H1 (cell line): ENCODE data around the gene SERPINA6. TPM values are rescaled to one million over a fixed set of nuclear protein-coding genes. Genes with fewer than 3 reads are reported as not detected.
A peak's percentile ranks its signal among the peaks of the same experiment; 100 is the strongest.
"Not testable (repeated sequence)": the region's sequence is repeated elsewhere in the genome, so short reads cannot be mapped to it uniquely, and the experiment has no call there.

Experiments
- CTCF ChIA-PET: fragments of 300-600 bp; sonication (Branson Sonifier 250); formaldehyde crosslinking; loops from one replicate; lab custom pipeline; 2021; ENCODE audit not compliant: partially characterized antibody; lab: Charles Lee
- POLR2A ChIA-PET: fragments of 300-600 bp; sonication (Branson Sonifier 250); formaldehyde crosslinking; loops from one replicate; lab custom pipeline; 2021; ENCODE audit warnings: inconsistent platforms; ENCODE audit not compliant: partially characterized antibody; lab: Charles Lee
- DNase-seq, 2 experiments: peaks; one replicate each; pipeline versions ENCODE4 v3.0.0 to v3.0.0-alpha.2; 2010 to 2022; ENCODE audit warnings: low spot score in 2 of 2, low read depth in 1 of 2, mixed read lengths in 1 of 2
- FAIRE-seq: peaks from 2 replicates; lab custom pipeline; 2011; peaks lifted over from hg19 to GRCh38; lab: Jason Lieb, UNC
- H2AFZ ChIP-seq: 2 replicates; pipeline ENCODE4 v1.8.1; 2012; ENCODE audit warnings: low read length, inconsistent platforms
- H2AK5ac ChIP-seq: 2 replicates; pipeline ENCODE4 v1.6.1; 2013; ENCODE audit warnings: low read depth, low read length
- H2BK120ac ChIP-seq: replicated peaks from 2 replicates; pipeline ENCODE3; 2013; ENCODE audit warnings: low read depth, low read length, inconsistent platforms
- H2BK12ac ChIP-seq: 2 replicates; pipeline ENCODE4 v1.6.1; 2013; ENCODE audit warnings: low read depth, low read length
- H2BK15ac ChIP-seq: 2 replicates; pipeline ENCODE4 v1.6.1; 2013; ENCODE audit warnings: low read length
- H2BK20ac ChIP-seq: 2 replicates; pipeline ENCODE4 v1.6.1; 2013; ENCODE audit warnings: low read length
- H2BK5ac ChIP-seq: 2 replicates; pipeline ENCODE4 v1.6.1; 2013; ENCODE audit warnings: low read depth, low read length
- H3K14ac ChIP-seq: 2 replicates; pipeline ENCODE4 v1.6.1; 2013; ENCODE audit warnings: inconsistent platforms; ENCODE audit not compliant: insufficient read length
- H3K18ac ChIP-seq: 2 replicates; pipeline ENCODE4 v1.6.1; 2013; ENCODE audit warnings: low read length; ENCODE audit errors: extremely low read depth
- H3K23ac ChIP-seq: 2 replicates; pipeline ENCODE4 v1.6.1; 2013; ENCODE audit warnings: inconsistent platforms; ENCODE audit not compliant: insufficient read length
- H3K23me2 ChIP-seq: 2 replicates; pipeline ENCODE4 v1.6.1; 2013; ENCODE audit warnings: low read depth, low read length
- H3K27ac ChIP-seq: 2 replicates; pipeline ENCODE4 v1.6.1; 2011; ENCODE audit warnings: low read depth, low read length, inconsistent platforms
- H3K27me3 ChIP-seq, 4 experiments: replicated peaks in 1 of 4; 1 replicate in 1 of 4; 2 replicates in 3 of 4; pipeline versions ENCODE4 v1.6.1 to v1.8.1; 2011 to 2013; ENCODE audit warnings: low read length in 3 of 4, mild to moderate bottlenecking in 3 of 4, inconsistent platforms in 2 of 4, mixed read lengths in 2 of 4, moderate library complexity in 1 of 4; ENCODE audit not compliant: control insufficient read depth in 3 of 4, insufficient read depth in 3 of 4; ENCODE audit errors: extremely low read depth in 1 of 4
- H3K36me3 ChIP-seq, 4 experiments: 2 replicates each; pipeline versions ENCODE4 v1.6.1 to v1.8.1; 2011 to 2013; ENCODE audit warnings: mild to moderate bottlenecking in 4 of 4, low read length in 3 of 4, moderate library complexity in 2 of 4, control low read depth in 1 of 4, inconsistent platforms in 1 of 4; ENCODE audit not compliant: insufficient read depth in 4 of 4, control insufficient read depth in 2 of 4
- H3K4ac ChIP-seq: replicated peaks from 2 replicates; pipeline ENCODE3; 2013; ENCODE audit warnings: low read length, low read depth, mixed read lengths, inconsistent platforms; ENCODE audit not compliant: insufficient read length
- H3K4me1 ChIP-seq, 4 experiments: replicated peaks in 1 of 4; 1 replicate in 1 of 4; 2 replicates in 3 of 4; pipeline versions ENCODE4 v1.6.1 to v1.8.1; 2011 to 2013; ENCODE audit warnings: low read length in 3 of 4, inconsistent platforms in 2 of 4, mixed read lengths in 1 of 4; ENCODE audit not compliant: insufficient read depth in 4 of 4, control insufficient read depth in 3 of 4
- H3K4me2 ChIP-seq, 2 experiments: 2 replicates each; pipeline versions ENCODE4 v1.6.1 to v1.8.1; 2011 to 2013; ENCODE audit warnings: low read depth in 2 of 2, low read length in 2 of 2, control low read depth in 1 of 2, inconsistent platforms in 1 of 2, mild to moderate bottlenecking in 1 of 2; ENCODE audit not compliant: insufficient read depth in 1 of 2
- H3K4me3 ChIP-seq, 4 experiments: fragments of 200-600, 300-600 bp in 1 of 4; sonication (generic), shearing (Covaris generic), sonication (Bioruptor Twin) in 1 of 4; 2 replicates each; pipeline versions ENCODE4 v1.5.1 to v1.8.1; 2011 to 2016; ENCODE audit warnings: low read length in 4 of 4, low read depth in 3 of 4, control low read depth in 2 of 4, inconsistent platforms in 2 of 4, mild to moderate bottlenecking in 2 of 4, mixed read lengths in 1 of 4, moderate library complexity in 1 of 4; ENCODE audit not compliant: insufficient read depth in 2 of 4; ENCODE audit errors: extremely low read depth in 1 of 4
- H3K56ac ChIP-seq: replicated peaks from 2 replicates; pipeline ENCODE3; 2013; ENCODE audit warnings: low read depth, mild to moderate bottlenecking, mixed read lengths, low read length, inconsistent platforms; ENCODE audit not compliant: insufficient read length
- H3K79me1 ChIP-seq: 2 replicates; pipeline ENCODE4 v1.6.1; 2013; ENCODE audit warnings: low read depth, low read length, control low read depth
- H3K79me2 ChIP-seq, 2 experiments: 2 replicates each; pipeline versions ENCODE4 v1.6.1 to v1.8.1; 2012 to 2013; ENCODE audit warnings: low read length in 2 of 2, mild to moderate bottlenecking in 2 of 2, inconsistent platforms in 1 of 2; ENCODE audit not compliant: insufficient read depth in 2 of 2, control insufficient read depth in 1 of 2
- H3K9ac ChIP-seq, 4 experiments: replicated peaks in 1 of 4; 1 replicate in 1 of 4; 2 replicates in 3 of 4; pipeline versions ENCODE4 v1.6.1 to v1.8.1; 2011 to 2013; ENCODE audit warnings: low read depth in 3 of 4, low read length in 3 of 4, control low read depth in 2 of 4, mild to moderate bottlenecking in 2 of 4, moderate library complexity in 2 of 4, inconsistent platforms in 1 of 4; ENCODE audit errors: extremely low read depth in 1 of 4
- H3K9me3 ChIP-seq, 2 experiments: 2 replicates each; pipeline versions ENCODE4 v1.6.1 to v1.8.1; 2012 to 2013; ENCODE audit warnings: mild to moderate bottlenecking in 2 of 2, moderate library complexity in 2 of 2, control low read depth in 1 of 2, inconsistent platforms in 1 of 2, low read depth in 1 of 2, low read length in 1 of 2, mixed read lengths in 1 of 2; ENCODE audit not compliant: insufficient read depth in 2 of 2
- H4K20me1 ChIP-seq, 2 experiments: replicated peaks in 1 of 2; 2 replicates each; pipeline versions ENCODE3 to v1.8.1; 2011 to 2013; ENCODE audit warnings: inconsistent platforms in 2 of 2, low read length in 2 of 2, mild to moderate bottlenecking in 1 of 2; ENCODE audit not compliant: insufficient read depth in 2 of 2, control insufficient read depth in 1 of 2
- H4K5ac ChIP-seq: 2 replicates; pipeline ENCODE4 v1.6.1; 2013; ENCODE audit warnings: low read length, low read depth, mixed read lengths, inconsistent platforms; ENCODE audit not compliant: insufficient read length
- H4K8ac ChIP-seq: 2 replicates; pipeline ENCODE4 v1.8.0; 2013; ENCODE audit warnings: mild to moderate bottlenecking, moderate library complexity, low read length, inconsistent platforms; ENCODE audit not compliant: insufficient read depth; ENCODE audit errors: extremely low read depth
- H4K91ac ChIP-seq: replicated peaks from 2 replicates; pipeline ENCODE3; 2013; ENCODE audit warnings: low read length, mixed read lengths, inconsistent platforms; ENCODE audit not compliant: insufficient read length
- BACH1 ChIP-seq: IDR thresholded peaks from 2 replicates; pipeline ENCODE4 v1.6.1; 2012; ENCODE audit warnings: low read length, improper control_type of control experiment
- CBX8 ChIP-seq: fragments of 300-800, 300-1000 bp; sonication (generic); IDR thresholded peaks from 2 replicates; pipeline ENCODE4 v1.7.1; 2016; ENCODE audit warnings: low read depth, low read length, borderline replicate concordance
- EP300 ChIP-seq, 2 experiments: IDR thresholded peaks; 1 replicate in 1 of 2; 2 replicates in 1 of 2; pipeline ENCODE4 v1.6.1; 2011 to 2012; ENCODE audit warnings: low read depth in 2 of 2, low read length in 2 of 2, mild to moderate bottlenecking in 2 of 2, borderline replicate concordance in 1 of 2, inconsistent platforms in 1 of 2, moderate library complexity in 1 of 2
- KDM4A ChIP-seq: IDR thresholded peaks from one replicate; pipeline ENCODE4 v1.7.1; 2012; ENCODE audit warnings: low read depth, mild to moderate bottlenecking, moderate library complexity, low read length, inconsistent platforms; ENCODE audit not compliant: severe bottlenecking
- RBBP5 ChIP-seq: IDR thresholded peaks from 2 replicates; pipeline ENCODE4 v1.7.1; 2012; ENCODE audit warnings: low read depth, mild to moderate bottlenecking, inconsistent platforms, low read length, moderate library complexity, borderline replicate concordance
- RFX5 ChIP-seq: IDR thresholded peaks from 2 replicates; pipeline ENCODE4 v1.6.1; 2011; ENCODE audit warnings: low read depth, low read length, improper control_type of control experiment, borderline replicate concordance
- SP2 ChIP-seq: IDR thresholded peaks from 2 replicates; pipeline ENCODE4 v1.6.1; 2012; ENCODE audit warnings: mild to moderate bottlenecking, low read length, inconsistent platforms
- SRF ChIP-seq: IDR thresholded peaks from 2 replicates; pipeline ENCODE4 v1.6.1; 2011; ENCODE audit warnings: mild to moderate bottlenecking, low read depth, low read length, moderate library complexity
- WGBS, 2 experiments: shearing (Covaris generic) in 1 of 2; methylation state at CpG; one replicate each; pipeline versions ENCODE4 v1.1.6 to v1.1.7; 2013 to 2015; ENCODE audit warnings: low lambda C conversion rate in 2 of 2, mixed read lengths in 2 of 2, inconsistent platforms in 1 of 2, low coverage in 1 of 2, missing lambda C conversion rate in 1 of 2; ENCODE audit not compliant: insufficient replicate concordance in 2 of 2, insufficient coverage in 1 of 2, insufficient read length in 1 of 2; ENCODE audit errors: extremely low coverage in 1 of 2, missing lambda C conversion rate in 1 of 2; 5-methylcytosine and 5-hydroxymethylcytosine counted together
- polyA plus RNA-seq, 7 experiments: library from polyadenylated mRNA; depleted of rRNA in 3 of 7; stranded (reverse) in 5 of 7; unstranded in 2 of 7; fragments of >200 nt in 5 of 7; fragments of 200-250 nt in 2 of 7; gene quantifications; 1 replicate in 5 of 7; 2 replicates in 1 of 7; 4 replicates in 1 of 7; pipeline versions ENCODE4 v1.2.1 to v1.2.3, GENCODE V29; 2011 to 2013; ENCODE audit warnings: missing spikeins in 2 of 7, mixed read lengths in 2 of 7
- total RNA-seq: library from RNA; stranded (reverse); fragmentation: NEBNext Ultra II Directional; extraction: Animal tissue kit (Norgen Biotek cat#: 25700); gene quantifications from 2 replicates; pipeline ENCODE4 v1.2.1, GENCODE V29; 2021

Gene SERPINA6
- total and polyA plus RNA-seq, 2 of the 8 experiments (the other 6 are each of a cell fraction or from before 2014, with no cell fraction given), result not detected

DNA sequence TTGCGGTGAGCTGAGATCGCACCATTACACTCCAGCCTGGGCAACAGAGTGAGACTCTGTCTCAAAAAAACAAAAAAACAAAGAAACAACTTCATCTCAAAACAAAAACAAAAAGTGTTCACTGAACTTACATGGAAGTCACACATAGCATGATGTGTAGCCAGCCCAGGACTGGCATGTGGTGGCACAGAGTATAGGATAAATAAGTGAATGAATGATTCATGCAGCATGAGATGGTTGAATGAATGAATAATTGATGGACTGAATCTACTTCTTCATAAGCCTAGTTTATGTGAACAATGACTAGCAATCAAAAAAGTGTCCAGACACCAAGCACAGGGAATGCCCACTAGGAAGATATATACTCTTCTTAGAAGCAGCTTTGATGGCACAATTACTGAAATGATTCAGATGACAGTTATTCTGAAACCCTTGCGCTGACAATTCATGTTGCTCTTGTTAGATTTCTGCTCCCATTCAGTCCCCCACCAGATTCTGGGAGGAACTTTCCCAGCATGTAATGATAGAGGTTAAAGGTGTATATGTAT is 31.6 kb upstream of the SERPINA6 start (continued):
- no peak for TF ChIP-seq KDM4A
- no peak for TF ChIP-seq SRF
- TF ChIP-seq CBX8, result no peak
- no peak for TF ChIP-seq EP300 (IDR thresholded peaks at IDR 0.05; ENCODE audit: borderline replicate concordance in 1 of 2, low read depth in 2 of 2, low read length in 2 of 2)
- TF ChIP-seq SP2, result no peak
- TF ChIP-seq RFX5, result no peak
- TF ChIP-seq RBBP5, result no peak
- no peak for TF ChIP-seq BACH1

DNA sequence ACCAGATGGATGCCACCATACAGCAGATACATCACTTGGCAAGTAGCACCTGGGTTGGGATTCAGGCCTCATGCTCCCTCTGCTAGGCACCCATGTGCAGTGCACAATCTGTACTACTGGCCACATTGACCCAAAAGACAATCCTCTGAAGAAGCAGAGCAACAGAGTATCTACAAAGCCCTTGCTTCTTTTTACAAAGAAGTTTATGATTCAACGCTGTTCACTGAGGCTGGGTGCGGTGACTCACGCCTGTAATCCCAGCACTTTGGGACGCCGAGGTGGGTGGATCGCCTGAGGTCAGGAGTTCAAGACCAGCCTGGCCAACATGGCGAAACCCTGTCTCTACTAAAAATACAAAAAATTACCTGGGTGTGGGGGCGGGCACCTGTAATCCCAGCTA is 31.1 kb upstream of the SERPINA6 start:
- H3K79me1 ChIP-seq, H3K79me2 ChIP-seq, H3K4me3 ChIP-seq, H3K9ac ChIP-seq, H3K14ac ChIP-seq, POLR2A ChIA-PET, H2BK20ac ChIP-seq, H2BK12ac ChIP-seq, H3K27me3 ChIP-seq, H3K4me1 ChIP-seq, H3K4me2 ChIP-seq, H3K56ac ChIP-seq, H2AK5ac ChIP-seq, H3K23ac ChIP-seq, H4K20me1 ChIP-seq, H4K8ac ChIP-seq, H3K23me2 ChIP-seq, H3K9me3 ChIP-seq, H2BK120ac ChIP-seq, H2BK5ac ChIP-seq, H2BK15ac ChIP-seq, H3K18ac ChIP-seq, FAIRE-seq, H2AFZ ChIP-seq, H3K4ac ChIP-seq, H4K91ac ChIP-seq, H3K36me3 ChIP-seq, H3K27ac ChIP-seq, H4K5ac ChIP-seq: not testable (repeated sequence)
- WGBS, 2 experiments, result 94% methylated on average over 8 of the region's 8 CpGs; no CpG with 5 or more reads in 1 of the 2 experiments
- peak in 1 of 2 experiments; percentile 4 for DNase-seq
- CTCF ChIA-PET, result interaction anchor here (0.6 to 2.7 kb wide), 7 partner anchors 18 to 262 kb away, joined by 3 to 15 read pairs (median 3); no protein-coding TSS in a partner anchor
